Liver (tissue), 3 donors: ENCODE measurements around the gene DUSP9.

Experiments
- CTCF ChIP-seq: fragments of 150-350 bp; IDR thresholded peaks from 2 replicates; pipeline ENCODE4 v1.5.1; 2017; ENCODE audit warnings: improper control_type of control experiment, low read depth, low read length; ENCODE audit not compliant: missing input control
- GABPA ChIP-seq, 2 donors: IDR thresholded peaks in 1 of 2; conservative IDR thresholded peaks in 1 of 2; 2 replicates each; pipeline ENCODE4 v1.6.1; 2016; ENCODE audit warnings: antibody characterized with exemption in 2 of 2, mild to moderate bottlenecking in 1 of 2, moderate library complexity in 1 of 2
- MAX ChIP-seq: IDR thresholded peaks from 2 replicates; pipeline ENCODE4 v1.6.1; 2016; ENCODE audit warnings: antibody characterized with exemption
- TAF1 ChIP-seq: conservative IDR thresholded peaks from 2 replicates; pipeline ENCODE4 v1.6.1; 2016; ENCODE audit warnings: antibody characterized with exemption, mild to moderate bottlenecking
- YY1 ChIP-seq: IDR thresholded peaks from 2 replicates; pipeline ENCODE4 v1.6.1; 2016; ENCODE audit warnings: antibody characterized with exemption, mild to moderate bottlenecking
- ZBTB33 ChIP-seq: IDR thresholded peaks from 2 replicates; pipeline ENCODE4 v1.6.1; 2016; ENCODE audit warnings: antibody characterized with exemption
- donor health status: healthy.
- donor health status: healthy.

- no peak for TF ChIP-seq YY1
- no peak for TF ChIP-seq GABPA (IDR thresholded peaks at IDR 0.05 in 1 of 2, conservative IDR thresholded peaks at IDR 0.05 in 1 of 2)
- TF ChIP-seq CTCF = no peak
- TF ChIP-seq ZBTB33 = no peak
- TF ChIP-seq MAX = no peak
- TF ChIP-seq TAF1 = no peak
These were observed 13.3 kb upstream of the DUSP9 start for GRCh38 chrX:153633607-153634180.
